Inferior parietal cortex (tissue), 1 donor: ENCODE measurements around the gene GLT6D1.

Experiments
- DNase-seq: peaks from one replicate; pipeline ENCODE4 v3.0.0-alpha.2; 2016; ENCODE audit errors: extremely low spot score

The GLT6D1 gene

DNA sequence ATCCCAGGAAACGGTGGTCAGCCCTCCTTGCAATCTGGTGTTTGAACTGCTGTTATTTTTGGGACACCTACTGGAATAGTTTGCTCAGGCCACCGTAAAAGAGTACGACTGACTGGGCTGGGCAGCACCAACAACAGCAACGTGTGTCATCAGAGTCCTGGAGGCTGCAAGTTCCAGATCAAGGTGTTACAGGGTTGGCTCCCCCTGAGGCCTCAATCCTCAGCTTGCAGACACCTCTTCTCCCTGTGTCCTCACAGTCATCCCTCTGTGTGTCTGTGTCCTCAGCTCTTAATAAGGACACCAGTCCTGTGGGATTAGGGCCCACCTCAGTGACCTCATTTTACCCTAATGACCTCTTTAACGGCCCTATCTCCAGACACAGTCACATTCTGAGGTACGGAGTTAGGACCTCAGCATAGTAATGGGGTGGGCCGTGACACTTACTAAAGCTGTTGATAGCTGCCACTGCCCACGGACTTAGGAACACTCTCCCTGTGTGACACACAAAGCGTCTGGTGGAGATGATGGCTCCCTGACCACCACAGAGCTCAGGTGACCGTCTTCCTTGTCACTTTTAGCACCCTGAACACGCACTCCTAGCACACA, 16.8 kb downstream of the GLT6D1 start:
- no peak for DNase-seq

DNA sequence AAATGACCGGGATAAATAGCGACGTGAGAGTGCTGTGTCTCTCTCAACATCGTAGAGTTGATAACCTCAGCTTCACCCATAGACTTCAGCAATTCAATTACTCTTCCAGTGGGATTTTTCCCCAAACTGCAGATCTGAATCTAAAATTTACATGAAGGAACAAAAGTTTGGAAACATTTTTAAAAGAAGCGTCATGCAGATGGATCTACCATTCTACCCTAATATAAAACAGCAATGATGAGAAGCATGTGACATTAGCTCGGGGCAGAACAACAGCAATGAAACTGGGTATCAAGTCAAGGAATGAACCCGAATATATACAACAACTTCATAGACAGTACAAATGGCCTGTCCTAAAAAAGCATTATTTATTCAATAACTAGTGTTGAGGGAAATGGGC, 18.8 kb downstream of the GLT6D1 start:
- DNase-seq: no peak

DNA sequence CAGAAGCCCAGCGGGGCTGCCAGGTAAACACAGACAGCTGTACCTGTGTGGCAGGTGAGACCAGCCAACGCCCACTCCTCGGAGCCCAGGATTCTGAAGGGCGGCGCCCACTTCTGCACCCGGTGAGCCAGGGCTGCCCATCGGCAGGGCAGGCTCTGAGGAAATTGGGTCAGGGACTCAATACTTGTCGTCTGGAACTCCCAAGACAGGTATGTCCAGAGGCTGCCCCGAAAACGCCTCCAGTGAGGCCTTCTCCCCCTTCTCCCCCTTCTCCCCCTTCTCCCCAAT, 19.8 kb downstream of the GLT6D1 start:
- no peak for DNase-seq

DNA sequence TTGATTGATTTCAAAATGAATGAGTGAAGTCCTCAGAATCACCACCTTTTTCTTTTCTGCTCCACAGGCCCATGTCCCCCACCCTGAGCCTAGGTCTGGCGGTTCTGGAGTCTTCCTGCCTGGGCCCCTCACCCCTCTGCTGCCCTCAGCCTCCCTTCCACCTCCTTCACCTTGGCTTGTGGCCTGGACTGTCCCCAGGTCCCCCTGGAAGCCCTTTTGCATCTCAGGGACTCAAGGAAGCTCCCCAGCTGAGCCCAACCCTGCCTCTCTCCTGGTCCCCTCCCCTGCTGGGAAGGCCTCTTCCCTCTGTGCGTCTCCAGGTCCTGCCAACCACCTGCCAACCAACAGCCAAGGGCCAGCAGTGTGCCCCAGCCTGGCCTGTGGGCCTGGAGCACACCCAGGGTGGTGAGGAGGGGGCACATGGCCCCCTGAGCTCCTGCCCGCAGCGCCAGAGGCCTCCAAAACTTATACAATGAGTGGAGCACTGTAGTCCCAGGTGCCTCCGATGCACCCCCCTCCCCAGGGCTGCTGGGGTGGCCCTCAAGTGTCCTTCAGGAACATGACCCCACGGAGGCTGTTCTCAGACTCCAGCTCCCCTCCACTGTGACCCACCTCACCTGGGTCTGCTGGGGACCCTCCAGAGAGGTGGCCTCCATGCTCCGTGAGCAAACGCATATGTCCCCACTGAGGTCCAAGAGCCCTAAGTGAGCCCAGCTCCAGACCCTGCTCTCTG, 20.3 kb downstream of the GLT6D1 start:
- no peak for DNase-seq

DNA sequence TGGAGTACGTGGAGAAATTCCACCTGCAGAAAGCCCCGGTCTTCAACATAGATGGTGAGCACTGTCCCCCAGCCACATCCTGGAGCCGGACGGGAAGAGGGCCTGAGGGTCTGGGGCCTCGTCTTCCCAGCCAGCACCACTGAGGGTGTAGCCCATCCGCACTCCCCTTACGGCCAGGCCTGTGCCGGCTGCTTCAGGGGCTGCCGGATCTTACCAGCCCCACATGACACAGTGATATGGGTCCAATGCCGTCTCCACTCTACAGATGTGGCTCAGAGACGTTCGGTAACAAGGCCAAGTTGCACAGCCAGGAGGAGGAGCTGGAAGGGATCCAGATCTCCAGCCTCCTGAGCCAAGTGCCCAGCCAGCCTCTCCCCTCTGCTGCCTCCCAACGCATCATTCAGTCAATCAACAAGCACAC, 21.3 kb downstream of the GLT6D1 start:
- DNase-seq: no peak

DNA sequence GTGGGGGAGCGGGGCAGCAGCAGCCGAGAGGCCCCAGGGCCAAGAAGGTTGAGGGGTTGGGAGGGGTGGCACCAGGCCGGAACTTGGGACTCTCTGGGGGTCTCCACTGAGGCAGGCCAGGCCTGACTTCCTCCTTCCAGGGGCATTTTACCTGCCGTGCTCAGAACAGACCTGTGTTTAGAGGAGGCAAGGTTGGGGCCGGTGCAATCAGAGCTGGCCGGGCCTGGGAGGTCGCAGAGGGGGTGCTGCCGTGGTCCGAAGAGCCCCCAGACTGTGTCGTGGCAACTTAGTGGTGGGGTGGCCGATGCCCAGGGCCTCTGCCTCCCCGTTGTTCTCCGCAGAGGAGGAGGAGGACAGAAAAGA, 21.8 kb downstream of the GLT6D1 start:
- no peak for DNase-seq

DNA sequence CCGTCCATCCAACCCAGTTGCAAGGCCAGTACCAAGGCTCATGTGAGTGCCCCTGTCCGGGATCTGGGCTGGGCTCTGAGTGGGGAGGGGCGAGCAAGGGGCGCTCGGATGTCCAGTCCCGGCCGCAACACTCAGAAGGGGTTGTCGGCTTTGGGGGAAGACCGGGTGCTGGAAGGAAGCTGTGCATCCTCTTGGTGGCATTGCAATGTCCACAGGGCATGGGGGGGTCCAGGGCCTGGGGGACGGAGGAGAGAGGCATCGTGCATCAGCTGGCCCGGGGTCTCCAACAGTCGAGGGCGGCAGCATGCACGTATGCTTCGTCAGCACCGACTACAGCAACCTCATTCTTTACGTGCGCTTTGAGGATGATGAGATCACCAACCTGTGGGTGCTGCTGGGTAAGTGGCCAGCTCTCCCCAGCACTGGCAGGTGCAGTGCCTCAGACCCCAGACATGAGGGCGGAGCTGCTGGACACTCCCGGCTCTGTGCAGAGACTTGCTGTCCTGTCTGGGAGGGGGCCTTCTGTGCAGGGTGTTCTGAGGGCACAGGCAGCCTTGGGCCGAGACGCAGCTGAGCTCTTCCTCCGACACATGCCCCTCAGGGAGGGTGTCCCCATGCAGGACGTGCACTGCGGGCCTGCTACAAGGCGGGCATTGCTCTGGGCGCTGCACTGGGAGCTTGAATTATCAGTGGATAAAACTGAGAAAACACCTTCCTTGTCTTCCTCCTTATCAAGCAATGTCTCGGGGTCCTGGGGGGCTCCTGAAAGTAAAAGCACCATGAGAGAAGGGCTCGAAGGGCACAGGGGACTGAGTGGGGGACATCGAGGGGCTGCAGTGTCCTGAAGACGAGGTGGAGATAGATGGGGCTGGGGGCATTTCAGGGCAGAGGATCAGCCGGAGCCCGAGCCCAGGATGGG, 22.5 kb downstream of the GLT6D1 start:
- DNase-seq: no peak

DNA sequence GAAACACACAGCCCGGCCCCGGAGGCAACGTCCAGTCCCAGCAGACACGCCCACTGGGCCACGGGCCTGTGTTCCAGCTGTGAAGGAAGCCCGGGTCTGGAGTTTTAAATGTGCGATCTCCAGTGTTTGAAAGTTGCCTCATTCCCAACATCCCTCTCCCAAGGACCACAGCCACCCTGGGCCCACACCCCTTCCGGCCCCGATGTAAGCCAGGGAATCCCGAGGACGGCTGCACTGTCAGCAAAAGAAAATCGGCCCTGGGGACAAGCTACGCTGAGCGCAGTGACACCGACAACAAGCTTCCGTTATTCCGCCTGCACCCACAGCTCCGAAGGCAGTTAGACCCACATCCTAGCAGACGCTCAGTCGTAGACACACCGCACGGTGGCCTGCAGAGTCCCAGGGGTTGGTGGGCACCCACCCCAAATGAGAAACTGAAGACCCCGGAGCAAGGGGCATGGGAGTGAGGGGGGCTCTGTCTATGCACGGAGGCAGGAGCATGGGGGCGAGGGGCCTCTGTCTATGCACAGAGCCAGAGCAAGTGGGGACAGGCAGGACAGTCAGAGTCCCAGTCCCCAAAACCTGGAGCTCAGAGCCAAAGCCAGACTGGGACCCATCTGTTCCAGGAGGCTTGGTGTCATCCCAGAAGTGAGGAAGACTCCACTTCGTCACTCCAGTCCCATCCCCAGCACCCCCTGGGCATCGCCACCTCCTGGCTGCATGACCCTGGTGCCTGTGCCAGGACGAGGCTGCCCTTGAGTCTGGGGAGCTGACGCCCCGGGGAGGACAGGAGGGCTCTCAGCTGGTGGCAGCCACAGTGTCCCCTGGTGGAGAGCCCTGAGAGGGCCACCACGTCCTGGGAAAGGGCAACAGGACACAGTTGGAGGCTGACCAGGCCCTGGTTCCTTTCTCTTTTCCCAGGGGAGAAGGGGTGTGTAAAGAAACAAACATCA, 23.4 kb downstream of the GLT6D1 start:
- no peak for DNase-seq

DNA sequence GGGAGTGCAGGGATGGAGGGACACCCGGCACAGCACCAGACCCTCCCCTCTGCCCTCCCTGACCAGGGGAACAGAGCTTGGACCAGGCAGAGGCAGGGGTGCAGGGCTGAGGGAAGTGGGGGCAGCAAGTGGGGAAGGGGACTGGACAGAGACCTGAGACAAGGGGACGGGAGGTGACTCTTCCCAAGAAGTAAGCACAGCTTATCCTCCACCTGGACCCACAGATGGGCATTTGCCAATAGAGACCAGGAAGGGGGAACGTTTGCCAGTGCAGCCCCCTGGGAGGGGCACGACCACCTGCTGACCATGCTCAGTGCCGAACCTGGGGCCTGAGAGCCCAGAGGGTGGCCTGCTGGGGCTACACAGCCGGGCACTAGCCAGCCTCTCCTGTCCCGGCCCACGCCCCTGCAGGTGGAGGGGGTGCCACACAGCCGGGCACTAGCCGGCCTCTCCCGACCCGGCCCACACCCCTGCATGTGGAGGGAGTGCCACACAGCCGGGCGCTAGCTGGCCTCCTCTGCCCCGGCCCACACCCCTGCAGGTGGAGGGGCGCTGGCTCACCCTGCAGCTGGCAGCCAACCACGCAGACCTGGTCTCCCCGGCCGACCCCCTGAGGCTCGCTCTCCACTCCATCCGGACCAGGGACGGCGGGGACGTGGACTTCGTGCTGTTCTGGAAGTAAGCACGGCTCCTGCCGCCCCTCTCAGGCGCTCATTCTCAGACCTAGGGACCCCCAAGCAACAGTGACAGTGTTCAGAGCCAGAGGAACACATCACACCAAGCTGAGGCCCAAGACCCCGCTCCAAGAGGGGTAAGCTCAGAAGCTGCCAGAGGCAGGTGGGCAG, 24.3 kb downstream of the GLT6D1 start:
- DNase-seq: no peak

DNA sequence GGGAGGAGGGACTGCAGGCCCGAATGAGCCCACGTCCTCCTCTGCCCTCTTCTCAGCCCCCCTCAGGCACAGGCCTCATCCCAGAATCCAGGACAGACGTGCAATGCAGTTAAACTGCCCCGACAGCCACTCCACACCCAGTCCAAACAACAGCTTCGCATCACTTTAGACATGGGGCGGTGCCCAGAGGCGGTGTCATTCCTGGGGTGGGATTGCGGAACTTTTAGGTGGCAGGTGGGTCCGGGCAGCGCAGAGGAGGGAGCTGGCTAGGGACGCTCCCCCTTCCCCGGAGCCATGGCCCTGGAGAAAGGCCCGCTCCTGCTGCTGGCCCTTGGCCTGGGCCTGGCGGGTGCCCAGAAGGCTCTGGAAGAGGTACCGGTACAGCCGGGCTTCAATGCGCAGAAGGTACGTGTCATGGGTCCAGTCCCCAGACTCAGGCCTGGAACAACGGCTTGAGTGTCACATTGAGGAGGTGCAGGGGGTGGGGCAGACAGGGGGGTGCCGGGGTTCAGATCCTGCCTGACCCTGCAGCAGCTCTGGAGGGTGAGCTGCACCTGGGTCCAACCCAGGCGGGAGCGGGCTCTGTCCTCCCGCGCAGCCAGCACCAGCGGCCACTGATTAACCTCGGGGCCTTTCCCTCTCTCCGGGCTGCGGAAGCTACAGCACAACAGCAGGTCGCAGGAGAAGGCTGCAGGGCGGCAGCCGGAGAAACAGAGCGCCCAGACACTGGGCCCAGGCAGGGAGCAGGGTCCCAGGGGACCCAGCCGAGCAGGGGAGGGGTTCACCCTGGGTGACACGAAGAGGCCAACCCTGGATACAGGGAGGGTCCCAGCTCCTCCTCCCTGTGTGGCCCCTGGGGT, 25.2 kb downstream of the GLT6D1 start:
- DNase-seq: no peak

DNA sequence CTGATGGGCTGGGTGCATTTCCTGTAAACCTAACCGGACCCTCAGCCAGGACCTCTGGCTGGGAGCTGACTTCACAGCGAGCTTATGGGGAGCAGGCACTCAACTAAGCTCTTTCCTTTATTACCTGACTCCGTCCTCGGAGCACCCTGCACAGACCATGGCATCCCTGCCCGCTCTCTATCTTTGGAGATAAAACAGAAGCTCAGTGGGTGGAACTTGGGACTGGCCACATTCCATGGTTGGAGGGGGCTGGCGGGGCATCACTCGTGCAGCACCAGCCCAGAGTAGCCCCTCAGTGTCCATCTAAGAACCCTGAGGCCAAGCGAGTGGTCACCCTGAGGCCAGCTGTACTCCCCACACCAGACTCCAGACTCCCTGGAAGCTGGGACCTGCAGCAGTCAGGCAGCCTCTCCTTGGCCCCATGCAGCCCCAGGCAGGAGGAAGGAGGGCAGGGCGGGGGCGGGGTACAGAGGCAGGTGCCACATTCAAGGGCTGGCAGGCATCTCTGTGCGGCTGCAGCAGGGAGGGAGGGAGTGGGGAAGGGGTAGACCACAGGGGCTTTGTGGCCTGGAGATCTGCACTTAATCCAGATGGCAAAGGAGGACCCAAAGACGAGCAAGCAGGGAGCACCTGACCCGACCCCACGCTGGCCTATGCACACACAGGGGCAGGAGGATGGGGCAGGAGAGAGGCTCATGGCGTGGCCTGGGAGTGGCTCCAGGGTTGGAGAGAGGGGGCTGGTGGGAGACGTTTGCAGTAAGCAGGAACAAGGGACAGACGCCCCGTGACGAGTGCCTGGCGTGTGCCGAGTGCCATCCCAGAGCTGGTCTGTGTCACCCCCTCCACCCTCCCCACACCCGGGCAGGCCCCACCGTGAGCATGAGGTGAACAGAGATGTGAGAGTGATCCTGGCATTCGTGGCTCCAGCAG, 26.1 kb downstream of the GLT6D1 start:
- no peak for DNase-seq

DNA sequence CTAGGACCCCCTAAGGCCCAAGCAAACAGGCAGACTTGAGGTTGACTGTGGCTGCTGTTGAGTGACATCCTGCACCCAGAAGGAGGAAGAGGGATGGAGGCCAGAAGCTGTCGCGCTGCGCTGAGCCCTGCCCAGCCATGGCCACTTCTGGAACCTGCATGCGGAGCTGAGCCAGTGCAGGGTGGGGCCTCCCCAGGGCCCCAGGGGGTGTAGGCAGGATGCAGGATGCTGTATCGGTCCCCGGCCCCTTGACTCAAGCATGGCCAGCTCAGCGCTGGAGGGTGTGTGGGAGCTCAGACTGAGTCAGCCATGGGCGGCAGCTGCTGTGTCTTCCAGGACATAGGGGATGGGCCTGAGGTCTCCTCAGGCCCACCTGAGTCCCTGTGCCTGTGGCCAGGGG, 26.9 kb downstream of the GLT6D1 start:
- no peak for DNase-seq

DNA sequence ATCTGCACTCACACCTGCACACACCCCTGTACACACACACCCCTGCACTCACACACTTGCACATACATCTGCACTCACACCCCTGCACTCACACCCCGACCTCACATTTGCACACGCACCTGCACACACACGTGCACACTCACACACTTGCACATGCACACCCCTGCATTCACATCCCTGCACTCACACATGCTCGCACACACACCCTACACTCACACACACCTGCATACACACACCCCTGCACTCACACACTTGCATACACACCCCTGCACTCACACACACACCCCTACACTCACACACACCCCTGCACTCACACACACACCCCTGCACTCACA, 27.5 kb downstream of the GLT6D1 start:
- DNase-seq: no peak

DNA sequence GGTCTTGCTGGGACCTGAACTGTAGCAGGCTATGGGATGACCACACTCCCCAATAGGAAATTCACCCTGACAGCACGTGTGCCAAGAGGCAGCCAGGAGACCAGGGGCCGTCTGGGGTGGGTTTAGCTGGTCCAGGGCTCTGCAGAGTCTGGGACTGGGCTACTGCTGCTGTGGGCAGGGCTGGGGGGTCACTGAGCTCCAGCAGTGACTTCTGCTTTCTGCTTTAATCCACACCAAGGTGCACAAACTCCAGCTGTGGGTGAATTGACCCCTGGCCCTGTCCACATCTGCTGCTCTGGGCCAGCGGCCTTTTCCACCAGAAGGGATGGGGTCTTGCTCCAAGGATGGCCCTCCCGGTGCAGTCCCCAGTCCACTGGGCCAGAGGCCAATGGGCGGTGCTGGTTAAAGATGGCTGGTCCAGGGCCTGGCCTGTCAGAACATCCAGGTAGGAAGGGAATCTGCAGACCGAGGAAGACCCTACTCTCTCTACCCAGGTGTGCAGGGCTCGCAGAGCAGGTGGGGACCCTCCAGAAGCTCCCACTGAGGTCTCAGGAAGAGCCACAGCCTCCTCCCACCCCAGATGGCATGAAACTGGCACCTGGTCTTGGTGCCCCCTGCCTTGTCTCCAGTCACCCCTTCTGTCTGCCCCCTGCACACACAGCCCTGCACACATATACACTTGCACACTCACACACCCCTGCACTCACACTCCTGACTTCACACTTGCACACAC, 28.0 kb downstream of the GLT6D1 start:
- no peak for DNase-seq

DNA sequence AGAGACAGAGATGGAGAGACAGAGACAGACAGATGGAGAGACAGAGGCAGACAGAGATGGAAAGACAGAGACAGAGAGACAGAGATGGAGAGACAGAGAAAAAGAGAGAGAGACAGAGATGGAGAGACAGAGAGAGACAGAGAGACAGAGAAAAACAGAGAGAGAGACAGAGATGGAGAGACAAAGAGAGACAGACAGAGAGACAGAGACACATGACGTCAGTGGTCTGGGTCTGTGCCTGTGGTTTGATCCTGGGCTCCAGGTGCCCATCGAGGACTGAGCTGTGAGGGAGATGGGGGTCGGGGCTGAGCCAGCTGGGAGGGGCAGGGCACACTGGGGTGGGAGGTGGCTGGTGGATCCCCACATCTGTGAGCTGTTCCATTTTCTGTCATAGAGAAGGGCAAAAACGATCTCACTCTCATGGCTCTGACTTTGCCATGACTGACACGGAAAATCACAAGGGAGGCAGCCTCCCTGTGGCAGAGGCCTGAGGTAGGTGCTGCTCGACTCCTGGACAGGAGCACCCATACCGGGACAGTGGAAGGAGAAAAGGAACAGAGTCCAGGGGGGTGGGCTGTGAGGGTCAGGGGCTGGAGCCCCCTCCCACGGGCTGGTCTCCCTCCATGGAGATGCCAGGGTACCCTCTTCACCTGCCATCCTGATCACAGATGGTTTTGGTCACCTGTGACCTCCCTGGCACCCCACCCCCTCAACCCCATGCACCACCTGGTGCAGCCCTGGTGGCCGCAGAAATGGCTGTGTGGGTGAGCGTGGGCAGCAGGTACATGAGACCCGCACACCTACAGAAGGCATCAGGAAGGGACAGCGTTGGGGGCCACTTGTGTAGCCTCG, 28.8 kb downstream of the GLT6D1 start:
- no peak for DNase-seq

DNA sequence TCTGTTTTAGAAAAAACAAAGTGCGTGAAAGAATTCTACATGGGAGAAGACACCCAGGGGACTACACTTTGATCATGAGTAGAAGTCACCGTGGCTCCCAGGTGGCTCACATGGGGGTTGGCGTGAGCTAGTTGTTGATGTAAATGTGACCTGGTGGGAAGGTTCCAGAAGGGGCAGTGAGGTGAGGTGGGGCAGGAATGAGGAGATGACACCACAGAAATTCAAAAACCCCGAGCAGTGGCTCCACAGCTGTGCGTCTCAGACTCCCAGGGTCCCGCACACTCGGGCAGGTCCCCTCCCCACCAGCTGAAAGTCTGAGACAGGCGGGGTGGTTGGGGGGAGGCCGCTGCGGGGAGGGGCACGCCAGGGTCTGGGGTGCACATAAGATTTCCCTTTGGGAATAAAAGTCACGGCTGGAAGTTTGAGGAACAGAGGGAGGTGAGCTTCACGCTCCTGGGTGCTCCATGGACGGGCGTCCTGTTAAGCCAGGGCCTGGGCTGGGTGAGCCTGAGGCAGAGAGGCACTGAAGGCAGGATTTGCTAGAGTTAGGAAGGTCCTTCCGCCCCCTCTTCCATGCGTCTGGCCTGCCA, 29.9 kb downstream of the GLT6D1 start:
- no peak for DNase-seq

DNA sequence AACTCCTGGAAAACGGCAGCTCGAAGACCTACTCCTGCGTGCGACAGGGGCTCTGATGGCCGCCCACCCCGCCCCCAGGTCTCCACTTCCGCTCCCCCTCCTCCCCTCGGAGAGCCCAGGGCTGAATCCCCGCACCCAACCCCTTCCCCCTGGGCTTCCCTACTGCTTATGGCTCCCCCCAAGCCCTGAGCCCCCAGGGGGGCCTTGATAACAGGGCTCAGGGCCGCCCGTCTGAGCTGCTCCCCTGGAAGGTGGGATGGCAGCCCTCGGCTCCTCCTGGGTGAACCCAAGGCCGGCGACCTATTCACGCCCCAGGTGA, 30.4 kb downstream of the GLT6D1 start:
- DNase-seq: no peak
